Activated gamma-delta T cell (primary cell): ENCODE results near the gene DTWD2.
"Not testable (repeated sequence)": the region's sequence is repeated elsewhere in the genome, so short reads cannot be mapped to it uniquely, and the experiment has no call there.

ENCODE experiments used
- DNase-seq: peaks from one replicate; lab custom pipeline; 2025; lab: John Stamatoyannopoulos, UW

DTWD2 gene

DNA sequence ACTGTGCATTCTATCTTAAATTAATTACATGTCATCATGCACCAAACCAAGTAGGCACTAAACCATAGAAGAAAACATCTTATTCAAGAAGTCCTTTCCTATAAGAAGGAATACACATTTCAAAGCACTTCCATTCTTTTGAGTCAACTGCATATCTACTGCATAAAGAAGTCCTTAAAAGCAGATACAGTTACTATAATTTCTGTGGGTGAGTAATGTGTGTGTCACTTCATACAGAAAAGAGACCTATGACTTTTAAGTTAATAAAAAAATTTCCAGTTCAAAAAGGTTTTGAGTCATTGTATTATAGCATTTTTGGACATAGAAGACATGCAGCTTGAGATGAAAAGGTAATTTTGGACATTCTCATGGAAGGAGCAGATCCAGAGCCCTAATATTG lies 125.0 kb downstream of the DTWD2 start:
- DNase-seq: no peak

DNA sequence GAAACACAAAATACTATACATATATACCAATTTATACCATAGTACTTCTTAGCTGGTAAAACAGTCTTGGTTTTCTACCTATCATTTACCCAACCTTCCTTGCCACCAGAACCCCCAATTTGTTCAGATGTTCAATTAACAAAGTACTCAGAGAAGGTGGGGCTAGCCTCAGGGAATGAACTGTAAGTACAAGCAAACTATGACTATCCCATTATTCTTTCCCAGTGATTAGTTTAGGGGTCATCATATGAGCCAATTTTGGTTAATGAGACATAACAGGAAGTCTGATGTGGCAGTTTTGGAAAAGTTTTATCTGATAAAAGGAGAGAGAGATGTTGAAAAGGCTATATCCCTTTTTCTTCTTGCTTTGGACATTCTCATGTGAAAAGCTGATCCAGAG lies 125.8 kb downstream of the DTWD2 start:
- no peak for DNase-seq

DNA sequence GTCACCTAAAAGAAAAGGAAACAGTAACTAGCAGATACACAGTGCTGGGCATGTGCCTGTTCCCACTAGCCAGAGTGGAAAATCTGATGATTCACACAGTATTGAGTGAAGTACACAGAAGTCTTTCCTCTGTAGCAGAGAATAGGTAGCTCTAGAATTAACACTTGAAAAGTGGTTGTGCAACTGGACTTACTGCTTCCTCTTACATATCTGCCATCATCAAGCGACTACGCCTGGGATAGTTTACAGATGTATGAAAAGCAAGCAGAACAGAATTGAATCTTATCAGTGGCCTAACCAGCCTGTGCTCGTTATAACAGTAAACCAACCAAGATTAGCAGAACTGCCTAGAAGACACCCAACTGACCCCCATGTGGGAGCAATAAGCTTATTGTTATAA lies 130.6 kb downstream of the DTWD2 start:
- DNase-seq: no peak

DNA sequence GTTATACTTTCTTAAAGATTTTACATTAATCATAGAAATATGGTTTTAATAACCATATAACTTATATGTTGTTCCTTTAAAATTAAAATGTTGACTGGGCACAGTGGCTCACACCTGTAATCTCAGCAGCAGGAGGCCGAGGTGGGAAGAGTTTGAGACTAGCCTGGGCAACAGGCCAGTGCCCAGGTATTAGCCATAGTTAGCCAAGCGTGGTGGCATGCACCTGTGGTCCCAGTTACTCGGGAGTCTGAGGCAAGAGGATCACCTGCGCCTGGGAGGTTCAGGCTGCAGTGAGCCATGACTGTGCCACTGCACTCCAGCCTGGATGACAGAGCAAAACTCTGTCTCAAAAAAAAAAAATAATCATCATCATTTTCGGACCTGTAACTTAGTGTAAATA lies 133.5 kb downstream of the DTWD2 start:
- no peak for DNase-seq

DNA sequence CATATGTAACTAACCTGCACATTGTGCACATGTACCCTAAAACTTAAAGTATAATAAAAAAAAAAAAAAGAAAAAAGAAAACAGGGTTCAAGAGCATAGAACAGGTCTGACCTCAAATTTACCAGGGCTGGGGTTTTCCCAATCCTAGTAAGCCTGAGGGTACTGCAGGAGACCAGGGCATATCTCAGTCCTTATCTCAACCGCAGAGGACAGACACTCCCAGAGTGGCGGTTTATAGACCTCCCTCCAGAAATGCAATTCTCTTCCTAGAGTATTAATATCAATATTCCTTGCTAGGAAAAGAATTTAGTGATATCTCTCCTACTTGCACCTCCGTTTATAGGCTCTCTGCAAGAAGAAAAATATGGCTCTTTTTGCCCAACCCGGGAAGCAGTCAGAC lies 136.6 kb downstream of the DTWD2 start:
- DNase-seq: not testable (repeated sequence)

DNA sequence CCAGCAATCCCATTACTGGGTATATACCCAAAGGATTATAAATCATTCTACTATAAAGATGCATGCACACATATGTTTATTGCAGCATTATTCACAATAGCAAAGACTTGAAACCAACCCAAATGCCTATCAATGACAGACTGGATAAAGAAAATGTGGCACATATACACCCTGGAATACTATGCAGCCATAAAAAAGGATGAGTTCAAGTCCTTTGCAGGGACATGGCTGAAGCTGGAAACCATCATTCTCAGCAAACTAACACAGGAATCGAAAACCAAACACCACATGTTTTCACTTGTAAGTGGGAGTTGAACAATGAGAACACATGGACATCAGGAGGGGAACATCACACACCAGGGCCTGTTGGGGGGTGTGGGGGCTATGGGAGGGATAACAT lies 138.8 kb downstream of the DTWD2 start:
- not testable (repeated sequence) for DNase-seq

DNA sequence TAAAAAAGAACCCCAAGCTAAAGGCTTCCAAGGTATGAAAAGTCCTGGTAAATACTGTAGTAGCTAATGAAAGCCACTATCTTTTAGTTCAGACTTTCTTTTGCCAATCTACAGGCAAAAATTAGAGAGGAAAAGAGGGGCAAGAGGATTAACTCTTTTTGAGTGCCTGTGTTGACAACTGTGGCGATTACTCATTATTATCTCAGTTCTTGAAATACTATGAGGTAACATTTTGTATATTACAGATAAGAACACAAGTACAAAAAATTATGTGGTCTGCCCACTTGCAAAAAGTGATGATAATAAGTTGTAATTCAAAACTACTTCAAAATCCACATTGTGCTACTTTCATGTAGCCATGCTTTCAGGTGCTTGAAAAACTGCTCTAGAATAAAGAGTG lies 144.0 kb downstream of the DTWD2 start:
- DNase-seq: no peak

DNA sequence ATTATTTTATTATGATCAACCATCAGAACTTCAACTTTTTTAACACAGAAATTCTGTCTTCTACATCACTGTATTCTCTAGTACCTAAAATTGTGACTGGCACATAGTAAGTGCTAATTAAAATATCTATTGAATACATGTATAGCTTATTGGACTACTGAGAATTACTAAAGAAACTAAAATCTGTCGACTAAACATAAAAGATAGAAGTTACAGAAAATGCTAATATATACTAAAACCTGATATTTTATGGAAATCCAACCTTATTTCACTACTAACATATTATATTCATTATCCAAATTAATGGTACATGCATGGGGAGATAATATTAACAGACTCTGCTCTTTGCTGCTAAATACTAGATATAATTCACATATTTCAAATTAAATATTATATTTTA lies 153.6 kb downstream of the DTWD2 start:
- DNase-seq: no peak

DNA sequence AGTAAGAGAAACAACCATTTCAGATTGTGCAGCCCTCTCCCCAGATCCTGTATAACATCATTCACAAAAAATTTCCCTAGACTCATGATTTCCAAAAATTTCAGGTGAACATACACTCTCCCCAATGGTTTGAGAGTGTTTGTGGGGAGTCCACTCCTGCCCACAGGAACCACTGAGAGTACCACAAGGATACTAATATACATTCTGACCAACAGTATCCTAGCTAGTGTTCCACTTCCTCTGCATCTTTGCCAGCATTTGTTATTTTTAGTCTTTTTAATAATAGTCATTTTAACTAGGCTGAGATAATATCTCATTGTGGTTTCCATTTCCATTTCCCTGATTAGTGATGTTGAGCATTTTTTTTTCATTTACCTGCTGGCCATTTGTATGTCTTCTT lies 155.4 kb downstream of the DTWD2 start:
- no peak for DNase-seq

DNA sequence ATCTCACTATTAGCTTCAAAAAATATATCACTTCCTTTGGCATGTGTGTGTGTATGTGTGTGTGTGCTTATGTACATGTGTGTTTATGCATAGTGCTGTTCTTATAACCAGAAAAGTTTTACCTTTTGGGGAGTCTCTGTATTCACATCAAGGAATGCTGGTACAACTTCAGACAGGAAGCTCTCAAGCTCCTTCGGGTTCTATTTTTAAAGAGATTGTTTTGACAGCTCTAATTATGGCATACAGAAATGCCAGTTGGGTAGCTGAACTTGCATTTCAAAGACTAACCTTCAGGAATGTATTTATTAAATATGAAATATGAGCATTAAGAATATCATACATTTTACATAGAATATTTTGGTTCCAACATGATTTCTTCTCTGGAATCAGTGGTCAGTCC lies 163.1 kb downstream of the DTWD2 start:
- DNase-seq: no peak

DNA sequence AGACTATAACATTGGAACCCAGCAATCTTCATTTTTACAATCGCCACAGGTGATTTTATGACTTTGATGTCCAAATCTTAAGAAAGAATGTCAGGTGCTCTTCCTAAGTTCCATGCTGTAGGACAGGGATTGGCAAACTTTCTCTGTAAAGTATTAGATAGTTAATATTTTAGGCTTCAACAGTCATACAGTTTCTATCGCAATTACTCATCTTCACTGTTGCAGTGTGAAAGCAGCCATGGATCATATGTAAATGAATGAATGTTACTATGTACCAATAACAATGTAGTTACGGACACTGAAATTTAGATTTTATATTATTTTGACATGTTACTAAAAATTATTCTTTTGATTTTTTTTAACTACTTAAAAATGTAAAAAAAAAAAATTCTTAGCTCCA lies 169.7 kb downstream of the DTWD2 start:
- no peak for DNase-seq

DNA sequence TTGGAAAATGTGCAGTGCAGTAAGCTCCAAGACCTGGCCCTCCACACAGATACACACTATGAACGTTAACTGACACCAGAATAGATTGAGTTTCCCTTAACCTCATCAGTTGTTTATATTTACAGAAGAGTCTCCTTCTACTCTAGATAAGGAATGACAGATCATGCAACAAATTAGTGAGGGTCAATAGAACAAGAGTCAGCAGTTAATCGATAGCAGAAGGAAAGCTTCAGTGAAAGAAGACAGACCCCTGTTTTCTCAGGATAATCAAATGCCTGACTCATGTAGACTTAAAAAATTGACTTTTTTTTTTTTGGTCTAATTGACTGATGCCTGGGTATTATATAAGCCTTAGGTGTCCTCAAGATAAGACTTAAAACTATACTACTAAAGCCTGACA lies 179.9 kb downstream of the DTWD2 start:
- no peak for DNase-seq

DNA sequence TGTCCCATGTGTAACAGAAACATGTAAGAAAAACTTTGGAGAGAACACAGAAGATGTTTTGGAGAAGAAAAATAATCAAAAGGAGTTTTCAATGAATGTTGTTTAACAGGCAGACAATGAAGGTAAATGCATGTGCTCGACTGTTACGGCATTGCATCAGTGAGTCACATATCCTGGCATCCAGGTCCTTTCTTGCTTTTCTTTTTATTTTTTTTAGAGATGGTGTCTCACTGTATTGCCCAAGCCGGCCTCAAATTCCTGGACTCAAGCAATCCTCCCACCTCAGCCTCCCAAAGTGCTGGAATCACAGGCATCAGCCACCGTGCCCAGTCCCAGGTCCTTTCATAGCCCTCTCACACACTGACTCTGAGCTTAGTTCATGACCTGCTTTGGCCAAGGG lies 181.8 kb downstream of the DTWD2 start:
- no peak for DNase-seq

DNA sequence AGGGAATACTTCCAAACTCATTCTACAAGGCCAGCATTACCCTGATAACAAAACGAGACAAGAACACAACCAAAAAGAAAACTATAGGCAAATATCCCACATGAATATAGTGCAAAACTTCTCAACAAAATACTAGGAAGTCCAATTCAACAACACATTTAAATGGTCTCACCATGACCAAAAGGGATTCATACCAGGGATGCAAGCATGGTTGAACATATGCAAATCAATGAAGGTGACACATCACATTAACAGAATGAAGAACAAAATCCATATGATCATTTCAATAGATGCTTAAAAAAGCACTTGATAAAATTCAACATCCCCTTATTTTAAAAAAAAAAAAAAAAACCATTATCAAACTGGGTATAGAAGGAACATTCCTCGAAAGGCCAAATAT lies 186.0 kb downstream of the DTWD2 start:
- no peak for DNase-seq

DNA sequence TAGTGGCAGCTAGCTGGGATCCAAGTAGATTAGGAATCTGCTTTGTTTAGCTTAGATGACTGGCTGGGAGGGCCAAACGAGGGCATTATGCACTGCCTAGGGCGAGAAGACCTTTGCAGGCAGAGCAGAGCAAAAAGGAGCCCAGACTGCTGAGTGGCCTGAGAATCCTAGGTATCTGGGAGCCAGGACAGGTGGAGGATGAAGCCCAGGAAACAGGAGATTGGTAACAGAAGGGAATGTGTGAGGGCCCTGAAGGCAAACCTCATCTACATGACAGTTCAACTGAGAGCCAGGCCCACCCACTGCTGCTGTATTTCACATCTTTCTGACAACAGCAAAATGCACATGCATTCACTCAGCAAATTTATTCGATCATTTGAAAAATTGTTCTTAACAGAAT lies 192.3 kb downstream of the DTWD2 start:
- DNase-seq: no peak

DNA sequence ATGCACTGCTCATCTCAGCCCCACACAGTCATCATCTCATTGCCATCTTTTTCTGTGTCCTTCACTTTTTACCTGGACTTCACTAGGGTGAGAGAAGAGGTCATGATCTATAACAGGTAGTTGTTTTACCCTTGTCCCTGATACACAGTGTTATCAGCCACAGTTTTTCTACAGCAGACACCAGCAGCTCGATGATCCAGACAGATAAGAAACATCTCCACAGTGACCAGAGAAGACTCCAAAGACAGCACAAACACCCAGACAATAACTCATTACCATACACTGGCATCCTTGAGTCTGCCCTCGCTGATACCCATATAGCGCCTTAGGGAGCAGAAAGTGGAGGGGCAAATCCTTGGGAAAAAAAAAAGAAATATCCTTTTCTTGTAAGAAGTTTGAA lies 194.1 kb downstream of the DTWD2 start:
- no peak for DNase-seq

DNA sequence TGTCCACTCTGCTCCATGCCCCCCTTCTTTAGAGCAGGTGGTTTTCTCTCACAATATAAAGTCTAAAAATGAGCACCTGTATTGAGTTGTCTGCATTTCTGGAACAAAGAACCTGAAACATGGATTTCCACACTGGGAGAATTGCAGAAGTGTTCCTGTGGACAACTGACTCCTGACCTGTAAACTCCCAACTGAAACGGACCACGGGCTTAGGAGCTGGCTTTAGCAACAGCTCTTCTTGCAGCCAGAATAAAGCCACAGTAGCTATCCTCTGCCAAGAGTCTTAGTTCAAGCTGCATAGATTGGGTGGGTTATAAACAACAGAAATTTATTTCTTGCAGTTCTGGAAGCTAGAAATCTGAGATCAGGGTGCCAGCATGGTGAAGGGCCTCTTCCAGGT lies 194.7 kb downstream of the DTWD2 start:
- no peak for DNase-seq

DNA sequence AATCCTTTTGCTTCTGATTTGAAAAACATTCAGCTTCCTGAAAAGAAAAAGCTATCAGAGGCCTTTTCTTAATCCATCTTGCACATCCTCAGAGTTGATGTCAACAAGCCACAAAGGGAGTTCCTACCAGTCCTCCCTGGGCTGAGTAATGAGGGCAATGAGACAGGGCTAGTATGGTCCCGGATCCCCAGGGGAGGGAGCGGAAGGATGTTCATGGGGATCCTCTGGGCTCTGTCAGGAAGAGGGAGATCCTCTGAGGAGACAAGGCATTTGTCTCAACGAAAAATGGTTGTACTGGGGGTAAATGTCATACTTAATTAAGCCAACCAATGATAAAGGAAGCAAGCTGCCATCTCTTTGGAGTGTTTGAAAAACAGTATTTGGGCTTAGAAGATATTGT lies 195.3 kb downstream of the DTWD2 start:
- no peak for DNase-seq

DNA sequence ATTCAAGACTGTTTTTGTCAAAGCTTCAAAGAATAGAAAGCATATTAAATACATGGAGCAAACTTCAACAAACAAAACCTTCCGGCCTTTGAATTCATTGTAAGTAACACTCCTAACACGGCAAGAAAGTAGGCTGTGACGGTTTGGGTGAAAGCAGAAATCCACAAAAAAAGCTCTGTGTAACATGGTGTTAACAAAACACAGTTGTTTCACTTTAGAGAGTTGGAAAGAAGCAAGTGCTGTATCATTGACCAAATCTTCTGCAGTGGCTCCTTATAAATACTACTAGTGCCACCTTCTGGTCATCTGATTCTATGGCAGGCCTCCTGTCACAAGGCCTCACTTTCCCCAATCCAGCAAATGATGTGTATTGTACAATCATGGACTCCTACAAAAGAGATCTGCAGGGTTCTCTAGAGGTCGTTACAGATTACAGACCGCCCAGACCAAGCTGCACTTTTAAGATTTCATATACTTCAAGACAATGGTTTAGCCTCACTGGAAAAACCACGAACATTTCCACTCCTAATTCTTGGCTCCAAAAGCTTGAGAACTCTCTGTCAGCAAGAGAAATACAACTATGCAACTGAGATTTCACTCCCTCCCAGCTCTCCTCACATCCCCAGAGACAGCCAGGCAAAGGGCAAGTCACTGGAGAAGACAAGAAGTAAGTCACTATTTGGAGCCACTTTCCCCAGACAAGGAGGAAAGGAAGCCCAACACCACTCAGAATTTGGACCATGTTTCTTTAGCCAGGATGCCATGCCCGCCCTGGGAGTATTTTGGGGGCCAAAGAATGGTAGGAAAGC lies 196.2 kb downstream of the DTWD2 start:
- DNase-seq: no peak

DNA sequence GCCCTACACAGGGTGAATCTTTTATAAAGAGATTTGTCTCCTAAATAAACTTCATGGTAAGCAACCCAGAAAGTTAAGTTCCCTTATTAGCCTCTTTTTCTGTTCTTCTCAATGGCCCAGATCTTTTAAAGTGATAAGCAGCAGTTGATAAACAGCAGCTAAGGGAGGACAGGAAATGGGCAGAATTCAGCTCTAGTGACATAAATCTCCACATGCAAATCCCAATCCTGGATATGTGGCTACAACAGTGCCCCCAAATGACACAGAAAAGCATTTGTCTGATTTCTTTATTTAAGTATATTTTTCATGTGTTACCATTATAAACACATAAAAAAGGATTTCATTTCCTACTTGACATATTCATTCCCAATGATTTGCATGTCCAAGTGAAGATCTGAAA lies 199.0 kb downstream of the DTWD2 start:
- no peak for DNase-seq

DNA sequence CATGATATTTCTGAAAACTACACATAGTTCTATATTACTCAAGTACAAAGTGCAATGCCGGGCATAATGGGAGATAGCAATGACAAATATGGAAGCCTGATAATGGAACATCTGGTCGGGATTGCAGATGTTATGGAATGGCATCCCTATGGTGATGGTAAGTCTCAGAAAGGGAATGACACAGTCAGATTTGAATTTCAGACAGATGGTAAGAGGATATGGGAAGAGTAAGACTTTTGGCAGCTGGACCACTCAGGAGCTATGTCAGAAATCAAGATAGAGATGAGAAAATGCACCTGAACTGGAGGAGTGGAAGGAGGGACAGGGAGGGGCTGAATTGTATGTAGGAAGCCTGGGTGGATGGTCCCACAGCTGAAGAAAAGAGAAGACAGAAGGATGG lies 200.0 kb downstream of the DTWD2 start:
- no peak for DNase-seq
